NB4 (cell line): Measurements from ENCODE around the gene SERTAD3.

Experiments
- MYC ChIP-seq: IDR thresholded peaks from 2 replicates; pipeline ENCODE4 v1.6.1; 2011; ENCODE audit warnings: low read depth, low read length
- TF ChIP-seq, protein P1 (sequence below): IDR thresholded peaks from one replicate; pipeline ENCODE4 v1.5.1; 2012; ENCODE audit warnings: low read depth, low read length
- TF ChIP-seq, protein P2 (sequence below): IDR thresholded peaks from 2 replicates; pipeline ENCODE4 v1.6.1; 2011; ENCODE audit warnings: low read depth, low read length

DNA sequence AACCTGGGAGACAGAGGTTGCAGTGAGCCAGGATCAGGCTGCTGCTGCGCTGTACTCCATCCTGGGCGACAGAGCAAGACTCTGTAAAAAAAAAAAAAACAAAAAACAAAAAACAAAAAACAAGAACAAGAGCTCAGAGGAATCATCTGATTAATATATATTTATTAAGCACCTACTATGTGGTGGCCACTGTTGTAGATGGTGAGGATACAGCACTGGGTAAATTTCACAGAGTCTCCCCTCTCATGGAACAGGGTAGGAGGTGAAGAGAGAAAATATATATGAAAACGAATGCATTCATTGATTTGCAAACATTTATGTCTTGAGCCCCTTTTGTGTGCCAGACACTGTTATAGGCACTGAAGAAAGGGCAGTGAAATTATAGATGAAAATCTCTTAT is 12.4 kb downstream of the SERTAD3 start:
- TF ChIP-seq, protein P1, sequence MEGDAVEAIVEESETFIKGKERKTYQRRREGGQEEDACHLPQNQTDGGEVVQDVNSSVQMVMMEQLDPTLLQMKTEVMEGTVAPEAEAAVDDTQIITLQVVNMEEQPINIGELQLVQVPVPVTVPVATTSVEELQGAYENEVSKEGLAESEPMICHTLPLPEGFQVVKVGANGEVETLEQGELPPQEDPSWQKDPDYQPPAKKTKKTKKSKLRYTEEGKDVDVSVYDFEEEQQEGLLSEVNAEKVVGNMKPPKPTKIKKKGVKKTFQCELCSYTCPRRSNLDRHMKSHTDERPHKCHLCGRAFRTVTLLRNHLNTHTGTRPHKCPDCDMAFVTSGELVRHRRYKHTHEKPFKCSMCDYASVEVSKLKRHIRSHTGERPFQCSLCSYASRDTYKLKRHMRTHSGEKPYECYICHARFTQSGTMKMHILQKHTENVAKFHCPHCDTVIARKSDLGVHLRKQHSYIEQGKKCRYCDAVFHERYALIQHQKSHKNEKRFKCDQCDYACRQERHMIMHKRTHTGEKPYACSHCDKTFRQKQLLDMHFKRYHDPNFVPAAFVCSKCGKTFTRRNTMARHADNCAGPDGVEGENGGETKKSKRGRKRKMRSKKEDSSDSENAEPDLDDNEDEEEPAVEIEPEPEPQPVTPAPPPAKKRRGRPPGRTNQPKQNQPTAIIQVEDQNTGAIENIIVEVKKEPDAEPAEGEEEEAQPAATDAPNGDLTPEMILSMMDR, result no peak
- TF ChIP-seq, protein P2, sequence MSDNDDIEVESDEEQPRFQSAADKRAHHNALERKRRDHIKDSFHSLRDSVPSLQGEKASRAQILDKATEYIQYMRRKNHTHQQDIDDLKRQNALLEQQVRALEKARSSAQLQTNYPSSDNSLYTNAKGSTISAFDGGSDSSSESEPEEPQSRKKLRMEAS, result no peak
- no peak for TF ChIP-seq MYC
